HFF-Myc (cell line): Measurements from ENCODE around the gene SHROOM3.

ENCODE experiments used
- DNase-seq: peaks from one replicate; pipeline ENCODE4 v3.0.0-alpha.2; 2011; ENCODE audit warnings: low read depth; ENCODE audit errors: extremely low read depth
- H3K4me3 ChIP-seq: replicated peaks from 2 replicates; pipeline ENCODE4 v1.5.1; 2011; ENCODE audit warnings: low read depth, mild to moderate bottlenecking, control low read depth, low read length
- CTCF ChIP-seq: IDR thresholded peaks from 2 replicates; pipeline ENCODE4 v1.5.1; 2012; ENCODE audit warnings: mild to moderate bottlenecking, low read depth, low read length, control low read depth; ENCODE audit errors: missing control alignments

The SHROOM3 gene

GRCh38 chr4:76430519-76431388, 4.3 kb upstream of the SHROOM3 start:
- H3K4me3 ChIP-seq = no peak overlapping the region
- TF ChIP-seq CTCF = peak; percentile 52
- DNase-seq = peak; percentile 37

- no peak for DNase-seq
- H3K4me3 ChIP-seq = no peak overlapping the region
Measured at GRCh38 chr4:76435528-76436319, 695 bp downstream of the SHROOM3 start.

GRCh38 chr4:76439491-76439890, 4.5 kb downstream of the SHROOM3 start:
- DNase-seq = no peak
- no peak overlapping the region for H3K4me3 ChIP-seq
- TF ChIP-seq CTCF = no peak

More at GRCh38 chr4:76435528-76436319, 695 bp downstream of the SHROOM3 start:
- no peak for TF ChIP-seq CTCF

GRCh38 chr4:76441881-76442280, 6.9 kb downstream of the SHROOM3 start:
- DNase-seq = no peak
- no peak overlapping the region for H3K4me3 ChIP-seq
- no peak for TF ChIP-seq CTCF

GRCh38 chr4:76442807-76443206, 7.8 kb downstream of the SHROOM3 start:
- TF ChIP-seq CTCF = no peak
- DNase-seq = no peak
- no peak overlapping the region for H3K4me3 ChIP-seq

- H3K4me3 ChIP-seq = no peak overlapping the region
- no peak for TF ChIP-seq CTCF
- no peak for DNase-seq
Measured at GRCh38 chr4:76443376-76443775, 8.3 kb downstream of the SHROOM3 start.
